Calu3 (cell line): ENCODE results near the gene TMEM86B. TPM values are rescaled to one million over a fixed set of nuclear protein-coding genes. Genes with fewer than 3 reads are reported as not detected.
A peak's percentile ranks its signal among the peaks of the same experiment; 100 is the strongest.

Experiments used
- BruUV-seq: library from RNA; stranded (reverse); fragments of 400-500 nt; replicated peaks from 2 replicates; lab custom pipeline; 2021; lab: Mats Ljungman, UMichigan
- CTCF ChIA-PET: fragments of 300-600 bp; sonication (Branson Sonifier 250); formaldehyde crosslinking; loops from one replicate; lab custom pipeline; 2022; ENCODE audit warnings: antibody characterized with exemption; lab: Charles Lee
- DNase-seq: peaks from one replicate; pipeline ENCODE4 v3.0.0; 2022
- H3K27ac Mint-ChIP-seq: one replicate; pipeline ENCODE4 v1.8.0; 2022; ENCODE audit warnings: mixed read lengths; ENCODE audit not compliant: unreplicated experiment
- H3K27me3 Mint-ChIP-seq: one replicate; pipeline ENCODE4 v1.8.0; 2022; ENCODE audit warnings: mixed read lengths; ENCODE audit not compliant: unreplicated experiment
- H3K36me3 Mint-ChIP-seq: one replicate; pipeline ENCODE4 v1.8.0; 2022; ENCODE audit warnings: mild to moderate bottlenecking, moderate library complexity, mixed read lengths; ENCODE audit not compliant: insufficient read depth, unreplicated experiment
- H3K4me1 Mint-ChIP-seq: one replicate; pipeline ENCODE4 v1.8.0; 2022; ENCODE audit warnings: mild to moderate bottlenecking, low read depth, mixed read lengths; ENCODE audit not compliant: unreplicated experiment
- H3K4me3 Mint-ChIP-seq: one replicate; pipeline ENCODE4 v1.8.0; 2022; ENCODE audit warnings: mild to moderate bottlenecking, low read depth, moderate library complexity, mixed read lengths; ENCODE audit not compliant: unreplicated experiment
- H3K9me3 Mint-ChIP-seq: one replicate; pipeline ENCODE4 v1.8.0; 2022; ENCODE audit warnings: low read depth, mixed read lengths; ENCODE audit not compliant: unreplicated experiment
- CTCF ChIP-seq: fragments of 200-600 bp; IDR thresholded peaks from one replicate; pipeline ENCODE4 v1.8.0; 2022; ENCODE audit warnings: antibody characterized with exemption; ENCODE audit not compliant: unreplicated experiment
- intact Hi-C: fragments of 100-400 bp; cut with micrococcal nuclease; formaldehyde crosslinking; loops from one replicate; pipeline ENCODE4 v1.10.0; 2022; ENCODE audit not compliant: unreplicated experiment
- total RNA-seq: library from RNA; stranded (reverse); gene quantifications from 2 replicates; pipeline ENCODE4 v1.2.3, GENCODE V29; 2022

Gene TMEM86B
- total RNA-seq, 1 experiment from 2014 or later, result 14.3 TPM

DNA sequence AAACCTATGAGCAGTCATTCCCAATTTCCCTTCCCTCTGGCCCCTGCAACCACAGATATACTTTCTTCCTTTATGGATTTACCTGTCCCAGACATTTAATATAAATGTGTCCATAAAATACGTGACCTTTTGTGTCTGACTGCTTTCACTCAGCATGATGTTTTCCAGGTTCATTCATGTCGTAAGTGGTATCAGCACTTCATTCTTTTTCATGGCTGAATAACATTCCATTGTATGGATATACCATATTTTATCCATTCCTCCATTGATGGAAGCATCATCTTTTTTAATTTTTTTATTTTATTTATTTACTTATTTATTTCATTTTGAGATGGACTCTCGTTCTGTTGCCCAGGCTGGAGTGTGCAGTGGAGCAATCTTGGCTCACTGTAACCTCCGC, 38.3 kb upstream of the TMEM86B start:
- H3K4me3 Mint-ChIP-seq, result no peak overlapping the region
- H3K27ac Mint-ChIP-seq, result peak overlapping the region; percentile 7
- TF ChIP-seq CTCF, result no peak
- intact Hi-C loops, result no loop called here
- H3K4me1 Mint-ChIP-seq, result no peaks in the 10 kb centered on the region
- CTCF ChIA-PET, result no interaction called here
- H3K36me3 Mint-ChIP-seq, result peaks cover 29% of the 10 kb centered on the region
- peaks cover 7% of the 10 kb centered on the region for H3K9me3 Mint-ChIP-seq
- no peak for DNase-seq
- no peaks in the 10 kb centered on the region for H3K27me3 Mint-ChIP-seq
- no TSS peak for BruUV-seq

DNA sequence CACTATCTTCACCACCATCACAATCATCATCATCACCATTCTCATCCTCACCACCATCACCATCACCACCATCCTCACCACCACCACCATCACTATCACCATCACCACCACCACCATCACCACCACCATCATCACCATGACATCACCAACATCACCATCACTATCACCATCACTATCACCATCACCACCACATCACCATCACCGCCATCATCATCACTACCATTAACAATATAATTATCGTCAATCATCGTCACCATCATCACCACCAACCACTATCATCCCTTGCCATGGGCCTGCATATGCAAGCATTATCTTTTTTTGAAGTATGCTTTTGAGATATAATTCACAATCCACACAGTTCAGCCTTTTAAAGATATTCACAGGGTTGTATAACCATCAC, 37.8 kb upstream of the TMEM86B start:
- DNase-seq, result no peak
- no peak for TF ChIP-seq CTCF
- CTCF ChIA-PET, result no interaction called here
- no peak overlapping the region for H3K4me3 Mint-ChIP-seq
- H3K27ac Mint-ChIP-seq, result peak overlapping the region; percentile 7
- intact Hi-C loops, result no loop called here
- H3K27me3 Mint-ChIP-seq, result no peaks in the 10 kb centered on the region
- no TSS peak for BruUV-seq
- peaks cover 7% of the 10 kb centered on the region for H3K9me3 Mint-ChIP-seq
- no peaks in the 10 kb centered on the region for H3K4me1 Mint-ChIP-seq
- peaks cover 26% of the 10 kb centered on the region for H3K36me3 Mint-ChIP-seq

GRCh38 chr19:55265723-55266386, 37.3 kb upstream of the TMEM86B start:
- BruUV-seq, result no TSS peak

DNA sequence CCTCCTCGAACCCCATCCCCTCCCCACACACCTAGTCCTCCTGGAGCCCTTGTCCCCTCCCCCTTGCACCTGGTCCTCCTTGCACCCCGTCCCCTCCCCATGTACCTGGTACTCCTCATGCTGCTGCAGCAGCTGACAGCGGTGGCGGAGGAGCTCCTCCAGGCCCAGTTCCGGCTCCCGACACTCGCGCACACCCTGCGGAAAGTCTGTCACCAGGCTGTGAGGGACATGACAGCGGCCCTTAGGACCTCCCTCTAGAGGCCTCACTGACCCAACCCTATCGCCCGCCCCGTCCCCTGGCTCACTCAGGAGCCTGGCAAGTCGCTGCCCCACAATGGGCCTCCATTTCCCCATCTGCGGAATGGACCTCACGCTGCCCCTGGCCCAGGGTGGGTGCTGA, 36.6 kb upstream of the TMEM86B start:
- peaks cover 7% of the 10 kb centered on the region for H3K9me3 Mint-ChIP-seq
- no peak overlapping the region for H3K27ac Mint-ChIP-seq
- no peak for DNase-seq
- no peak for TF ChIP-seq CTCF
- no TSS peak for BruUV-seq
- no peaks in the 10 kb centered on the region for H3K27me3 Mint-ChIP-seq
- H3K4me3 Mint-ChIP-seq, result no peak overlapping the region
- H3K4me1 Mint-ChIP-seq, result no peaks in the 10 kb centered on the region
- intact Hi-C loops, result no loop called here
- H3K36me3 Mint-ChIP-seq, result peaks cover 17% of the 10 kb centered on the region
- CTCF ChIA-PET, result no interaction called here

More at GRCh38 chr19:55265723-55266386, 37.3 kb upstream of the TMEM86B start:
- intact Hi-C loops, result no loop called here
- peaks cover 22% of the 10 kb centered on the region for H3K36me3 Mint-ChIP-seq
- no peak for DNase-seq
- no peaks in the 10 kb centered on the region for H3K4me1 Mint-ChIP-seq
- no peak overlapping the region for H3K4me3 Mint-ChIP-seq
- peak overlapping the region; percentile 7 for H3K27ac Mint-ChIP-seq
- no peak for TF ChIP-seq CTCF
- H3K9me3 Mint-ChIP-seq, result peaks cover 7% of the 10 kb centered on the region
- CTCF ChIA-PET, result no interaction called here
- H3K27me3 Mint-ChIP-seq, result no peaks in the 10 kb centered on the region
